Stimulated activated CD8-positive, alpha-beta memory T cell treated with anti-CD3 and anti-CD28 coated beads, Interleukin-2, amount 100 ng/mL, for 48 hours (primary cell): ENCODE measurements around the gene PGM2.

Experiments
- DNase-seq, 2 donors: peaks; one replicate each; pipeline ENCODE4 v3.0.0-alpha.2; 2020; ENCODE audit warnings: low read depth in 2 of 2

PGM2 gene

GRCh38 chr4:37864786-37865185, 38.3 kb downstream of the PGM2 start:
- no peak for DNase-seq

GRCh38 chr4:37865450-37865849, 39.0 kb downstream of the PGM2 start:
- no peak for DNase-seq

- no peak for DNase-seq
These were observed 40.6 kb downstream of the PGM2 start for GRCh38 chr4:37867102-37867501.

GRCh38 chr4:37868238-37868637, 41.8 kb downstream of the PGM2 start:
- DNase-seq, result no peak

- no peak for DNase-seq
These were observed 46.0 kb downstream of the PGM2 start for GRCh38 chr4:37872310-37872988.

GRCh38 chr4:37873386-37873785, 46.9 kb downstream of the PGM2 start:
- DNase-seq, result no peak

- no peak for DNase-seq
These were observed 49.7 kb downstream of the PGM2 start for GRCh38 chr4:37876156-37876555.

- DNase-seq, result no peak
These were observed 52.9 kb downstream of the PGM2 start for GRCh38 chr4:37879365-37879764.

GRCh38 chr4:37881811-37882210, 55.3 kb downstream of the PGM2 start:
- DNase-seq, result no peak

- DNase-seq, result no peak
These were observed 56.3 kb downstream of the PGM2 start for GRCh38 chr4:37882665-37883296.

- DNase-seq, result no peak
These were observed 58.5 kb downstream of the PGM2 start for GRCh38 chr4:37884855-37885487.

GRCh38 chr4:37885496-37885895, 59.0 kb downstream of the PGM2 start:
- no peak for DNase-seq

GRCh38 chr4:37889849-37890800, 63.6 kb downstream of the PGM2 start:
- DNase-seq, result peak in 1 of 2 donors; percentile 11

- DNase-seq, result peak; percentile 17 to 34
These were observed 64.3 kb downstream of the PGM2 start, which contains the start of gene TBC1D1 for GRCh38 chr4:37890801-37891259. TBC1D1 (plus strand) TSS chr4:37891084; CDS start chr4:37902096, 11,012 bp downstream.

- DNase-seq, result peak; percentile 43 to 52
These were observed 65.0 kb downstream of the PGM2 start for GRCh38 chr4:37891260-37892159.

GRCh38 chr4:37892641-37893040, 66.2 kb downstream of the PGM2 start:
- peak; percentile 22 to 32 for DNase-seq

- DNase-seq, result no peak
These were observed 66.7 kb downstream of the PGM2 start for GRCh38 chr4:37893164-37893563.

GRCh38 chr4:37895271-37895670, 68.8 kb downstream of the PGM2 start:
- no peak for DNase-seq

GRCh38 chr4:37896206-37896860, 69.8 kb downstream of the PGM2 start:
- no peak for DNase-seq

GRCh38 chr4:37902212-37902611, 75.7 kb downstream of the PGM2 start:
- DNase-seq, result no peak
